ENCODE measurements around the gene KIF17. TPM values are rescaled to one million over a fixed set of nuclear protein-coding genes. Genes with fewer than 3 reads are reported as not detected.

The KIF17 gene
- total RNA-seq, 6 donors from 2014 or later = 4.2 to 12.6 (median 8.5) TPM

DNA sequence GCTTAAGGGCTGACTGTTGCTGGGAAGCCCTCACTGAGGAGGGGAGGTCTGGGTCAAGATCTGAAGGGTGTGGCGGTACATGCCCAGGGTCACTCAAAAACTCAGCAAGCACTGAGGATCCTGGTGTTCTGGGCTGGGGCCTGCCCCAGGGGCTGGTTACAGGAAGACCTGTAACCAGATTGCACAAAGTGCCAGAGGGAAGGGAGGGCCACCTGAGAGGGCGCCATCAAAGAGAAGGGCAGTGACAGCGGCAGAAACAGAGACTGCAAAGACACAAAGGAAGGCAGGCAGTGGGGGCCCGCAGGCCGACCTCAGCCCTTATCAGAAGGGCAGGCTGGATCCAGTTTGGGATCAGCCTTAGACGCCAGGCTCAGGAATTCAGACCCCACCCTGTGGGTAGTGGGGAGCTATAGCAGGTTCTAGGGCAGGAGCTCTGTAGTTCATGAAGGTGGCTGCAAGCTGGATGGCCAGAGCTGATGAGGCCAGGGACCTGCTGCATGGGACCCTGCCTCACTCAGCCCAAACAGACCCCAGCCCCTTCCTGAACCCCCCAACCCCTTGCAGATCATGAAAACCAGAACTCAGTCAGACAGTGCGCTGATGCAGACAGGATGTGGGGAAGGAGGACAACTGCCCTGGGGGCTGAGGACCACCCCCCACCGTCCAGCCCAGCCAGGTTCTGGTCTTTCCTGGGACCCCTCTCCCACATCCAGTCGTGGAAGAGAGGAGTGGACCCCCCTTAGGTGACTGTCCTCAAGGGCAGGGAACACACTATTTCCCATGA lies 10.8 kb upstream of the KIF17 start:
- TF ChIP-seq CTCF (IDR thresholded peaks at IDR 0.05) = no peak
- TF ChIP-seq EP300 (IDR thresholded peaks at IDR 0.05) = no peak
- TF ChIP-seq POLR2AphosphoS5 (IDR thresholded peaks at IDR 0.05) = no peak
- TF ChIP-seq POLR2A (IDR thresholded peaks at IDR 0.05) = no peak
- no peak for ATAC-seq (ENCODE audit: low FRiP score in 2 of 2)
- H3K27ac ChIP-seq = no peak overlapping the region
- H3K36me3 ChIP-seq = no peaks in the 10 kb centered on the region
- WGBS, 2 donors = 70 to 73% methylated on average over 4 to 9 of the region's 9 CpGs
- H3K9me3 ChIP-seq = no peaks in the 10 kb centered on the region
- H3K4me1 ChIP-seq = peaks cover 22 to 25% (median 23%) of the 10 kb centered on the region in 4 donors
- no peak overlapping the region for H3K4me3 ChIP-seq
- no peak for DNase-seq
- H3K27me3 ChIP-seq = peaks cover 0 to 26% (median 16%) of the 10 kb centered on the region in 4 donors

GRCh38 chr1:20727746-20728316 lies 10.0 kb upstream of the KIF17 start:
- DNase-seq (no peak), ATAC-seq (ENCODE audit: low FRiP score in 2 of 2) (no peak)
- Histone ChIP-seq H3K27ac (no peak overlapping the region), H3K4me3 (no peak overlapping the region), H3K36me3 (no peaks in the 10 kb centered on the region), H3K4me1 (peaks cover 16 to 23% (median 17%) of the 10 kb centered on the region in 4 donors), H3K9me3 (no peaks in the 10 kb centered on the region), H3K27me3 (peaks cover 0 to 25% (median 15%) of the 10 kb centered on the region in 4 donors)
- 50 to 56% methylated on average over 13 of the region's 13 CpGs for WGBS, 2 donors
- no peak for TF ChIP-seq EP300 (IDR thresholded peaks at IDR 0.05)
- TF ChIP-seq POLR2A (IDR thresholded peaks at IDR 0.05) = no peak
- TF ChIP-seq CTCF (IDR thresholded peaks at IDR 0.05) = no peak
- no peak for TF ChIP-seq POLR2AphosphoS5 (IDR thresholded peaks at IDR 0.05)

- Histone ChIP-seq H3K27me3 (peaks cover 0 to 21% (median 13%) of the 10 kb centered on the region in 4 donors), H3K36me3 (no peaks in the 10 kb centered on the region), H3K27ac (no peak overlapping the region), H3K4me3 (no peak overlapping the region), H3K4me1 (peaks cover 9 to 23% (median 13%) of the 10 kb centered on the region in 4 donors), H3K9me3 (no peaks in the 10 kb centered on the region)
- ATAC-seq (ENCODE audit: low FRiP score in 2 of 2) (no peak), DNase-seq (no peak)
- TF ChIP-seq POLR2AphosphoS5 (IDR thresholded peaks at IDR 0.05) = no peak
- no peak for TF ChIP-seq EP300 (IDR thresholded peaks at IDR 0.05)
- TF ChIP-seq POLR2A (IDR thresholded peaks at IDR 0.05) = no peak
- no peak for TF ChIP-seq CTCF (IDR thresholded peaks at IDR 0.05)
- WGBS, 2 donors = 90 to 96% methylated on average over 9 to 17 of the region's 17 CpGs
Measured at GRCh38 chr1:20726932-20727745, 9.3 kb upstream of the KIF17 start.

GRCh38 chr1:20726118-20726911 lies 8.5 kb upstream of the KIF17 start:
- peaks cover 0 to 13% (median 6%) of the 10 kb centered on the region in 4 donors for H3K27me3 ChIP-seq
- no peaks in the 10 kb centered on the region for H3K9me3 ChIP-seq
- H3K27ac ChIP-seq = no peak overlapping the region
- 83 to 88% methylated on average over 11 to 15 of the region's 25 CpGs for WGBS, 2 donors
- DNase-seq (no peak), ATAC-seq (ENCODE audit: low FRiP score in 2 of 2) (no peak)
- H3K4me1 ChIP-seq = peaks cover 1 to 17% (median 5%) of the 10 kb centered on the region in 4 donors
- H3K36me3 ChIP-seq = no peaks in the 10 kb centered on the region
- H3K4me3 ChIP-seq = no peak overlapping the region
- TF ChIP-seq CTCF (IDR thresholded peaks at IDR 0.05) = no peak
- TF ChIP-seq POLR2AphosphoS5 (IDR thresholded peaks at IDR 0.05) = no peak
- no peak for TF ChIP-seq POLR2A (IDR thresholded peaks at IDR 0.05)
- TF ChIP-seq EP300 (IDR thresholded peaks at IDR 0.05) = no peak

Data from upper lobe of left lung (tissue), 6 donors.